ACC112 (cell line): Measurements from ENCODE around the gene CDK15.
"Not testable (repeated sequence)": the region's sequence is repeated elsewhere in the genome, so short reads cannot be mapped to it uniquely, and the experiment has no call there.

ENCODE experiments used
- H2AFZ ChIP-seq: fragments of 200-600 bp; sonication (generic); one replicate; pipeline ENCODE4 v1.6.0; 2017; ENCODE audit warnings: antibody characterized with exemption, low read length; ENCODE audit not compliant: unreplicated experiment
- H3K27ac ChIP-seq: fragments of 200-600 bp; sonication (generic); 2 replicates; pipeline ENCODE4 v1.5.1; 2014; ENCODE audit warnings: low read depth, mild to moderate bottlenecking, antibody characterized with exemption, low read length, moderate library complexity
- H3K27me3 ChIP-seq: fragments of 200-600 bp; sonication (generic); 2 replicates; pipeline ENCODE4 v1.6.1; 2014; ENCODE audit warnings: mild to moderate bottlenecking, antibody characterized with exemption, low read length, moderate library complexity, mixed read lengths; ENCODE audit not compliant: insufficient read depth
- H3K36me3 ChIP-seq: fragments of 200-600 bp; sonication (generic); 2 replicates; pipeline ENCODE4 v1.6.1; 2016; ENCODE audit warnings: mild to moderate bottlenecking, antibody characterized with exemption, low read length, moderate library complexity, mixed read lengths; ENCODE audit not compliant: insufficient read depth
- H3K4me1 ChIP-seq: fragments of 200-600 bp; sonication (generic); one replicate; pipeline ENCODE4 v1.6.1; 2016; ENCODE audit warnings: low read length, mixed read lengths; ENCODE audit not compliant: insufficient read depth, unreplicated experiment, control insufficient read depth
- H3K4me3 ChIP-seq: fragments of 200-600 bp; sonication (generic); 2 replicates; pipeline ENCODE4 v1.5.1; 2014; ENCODE audit warnings: mild to moderate bottlenecking, low read depth, low read length
- H3K79me2 ChIP-seq: fragments of 200-600 bp; sonication (generic); one replicate; pipeline ENCODE4 v1.6.0; 2016; ENCODE audit warnings: low read length; ENCODE audit not compliant: control insufficient read depth, unreplicated experiment, insufficient read depth

The CDK15 gene

DNA sequence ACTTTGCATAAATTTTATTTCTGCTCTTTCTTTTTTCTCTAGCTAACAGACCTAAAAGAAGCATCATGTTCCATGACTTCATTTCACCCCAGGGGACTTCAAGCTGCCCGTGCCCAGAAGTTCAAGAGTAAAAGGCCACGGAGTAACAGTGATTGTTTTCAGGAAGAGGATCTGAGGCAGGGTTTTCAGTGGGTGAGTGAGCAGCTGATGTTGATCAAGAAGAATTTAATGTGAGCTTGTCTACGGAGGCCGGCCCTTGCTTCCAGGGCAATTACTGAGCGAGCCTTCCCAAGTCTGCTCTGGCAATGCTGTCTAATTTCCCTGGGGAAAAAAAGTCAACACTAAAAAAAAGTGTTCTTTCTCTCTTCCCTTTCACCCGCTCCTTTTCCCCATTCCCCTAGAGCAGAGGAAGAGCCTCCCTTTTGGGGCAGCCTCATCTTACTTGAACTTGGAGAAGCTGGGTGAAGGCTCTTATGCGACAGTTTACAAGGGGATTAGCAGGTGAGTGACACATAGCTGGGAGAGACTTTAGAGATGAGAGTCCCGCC is 1.2 kb downstream of the CDK15 start:
- no peaks in the 10 kb centered on the region for H3K27me3 ChIP-seq
- H3K4me1 ChIP-seq = peaks cover 24% of the 10 kb centered on the region
- H3K27ac ChIP-seq = peak overlapping the region; percentile 72
- peak overlapping the region; percentile 67 for H3K4me3 ChIP-seq
- H2AFZ ChIP-seq = peak overlapping the region; percentile 97
- H3K36me3 ChIP-seq = no peaks in the 10 kb centered on the region
- no peaks in the 10 kb centered on the region for H3K79me2 ChIP-seq

DNA sequence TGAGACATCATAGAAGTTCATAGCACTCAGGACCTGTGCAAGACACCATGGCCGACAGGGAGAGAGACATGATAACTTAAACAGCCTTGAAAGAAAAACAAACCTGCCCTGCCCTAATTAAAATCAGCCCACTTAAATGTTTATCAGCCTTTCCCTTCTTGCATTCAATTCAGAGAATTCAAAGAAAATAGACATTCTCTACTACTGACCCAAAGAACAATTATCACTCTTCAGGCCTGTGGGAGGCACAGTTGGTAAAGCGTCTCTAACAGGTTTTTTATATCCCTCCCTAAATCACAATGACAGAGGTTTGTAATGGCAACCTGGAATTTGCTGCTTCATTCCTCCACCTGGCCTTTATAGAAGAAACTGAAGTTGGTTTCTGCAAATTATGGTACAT is 1.7 kb downstream of the CDK15 start:
- Histone ChIP-seq H3K4me1 (peaks cover 24% of the 10 kb centered on the region), H3K4me3 (peak overlapping the region; percentile 67), H3K27ac (peak overlapping the region; percentile 72), H3K27me3 (no peaks in the 10 kb centered on the region), H3K79me2 (no peaks in the 10 kb centered on the region), H3K36me3 (no peaks in the 10 kb centered on the region), H2AFZ (peak overlapping the region; percentile 97)

DNA sequence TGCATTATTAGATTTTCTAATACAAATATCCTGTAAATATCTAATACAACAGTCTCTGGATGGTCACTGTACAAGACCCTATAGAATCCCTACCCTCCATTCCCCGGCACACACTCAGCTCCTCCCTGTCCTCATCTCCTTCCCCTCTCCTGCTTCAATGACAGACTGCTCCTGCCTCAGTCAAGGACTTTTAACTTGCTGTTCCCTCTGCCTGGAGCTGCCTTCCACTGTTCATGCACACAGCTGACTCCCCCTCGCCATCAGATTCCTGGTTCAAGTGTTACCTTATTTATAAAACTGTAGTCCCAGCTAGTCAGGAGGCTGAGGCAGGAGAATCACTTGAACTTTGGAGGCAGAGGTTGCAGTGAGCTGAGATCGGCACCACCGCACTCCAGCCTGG is 3.3 kb downstream of the CDK15 start:
- no peaks in the 10 kb centered on the region for H3K79me2 ChIP-seq
- no peaks in the 10 kb centered on the region for H3K36me3 ChIP-seq
- no peak overlapping the region for H3K4me3 ChIP-seq
- peaks cover 24% of the 10 kb centered on the region for H3K4me1 ChIP-seq
- no peaks in the 10 kb centered on the region for H3K27me3 ChIP-seq
- H2AFZ ChIP-seq = no peak overlapping the region
- no peak overlapping the region for H3K27ac ChIP-seq

DNA sequence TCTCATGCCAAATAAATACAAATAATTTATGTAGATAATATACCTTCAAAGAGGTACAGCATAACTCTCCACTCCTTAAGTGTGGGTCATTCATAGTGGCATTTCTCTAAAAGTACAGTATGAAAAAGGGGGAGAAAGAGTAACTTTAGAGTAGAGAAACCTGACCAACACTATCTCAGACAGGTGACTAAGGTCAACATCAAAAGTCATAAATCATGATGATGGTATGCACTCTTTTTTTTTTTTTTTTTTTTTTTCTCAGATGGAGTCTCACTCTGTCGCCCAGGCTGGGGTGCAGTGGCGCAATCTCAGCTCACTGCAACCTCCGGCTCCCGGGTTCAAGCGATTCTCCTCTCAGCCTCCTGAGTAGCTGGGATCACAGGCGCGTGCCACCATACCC is 4.3 kb downstream of the CDK15 start:
- not testable (repeated sequence) for H3K79me2 ChIP-seq, H3K27ac ChIP-seq, H2AFZ ChIP-seq, H3K36me3 ChIP-seq, H3K4me3 ChIP-seq, H3K27me3 ChIP-seq
- H3K4me1 ChIP-seq = peaks cover 24% of the 10 kb centered on the region

DNA sequence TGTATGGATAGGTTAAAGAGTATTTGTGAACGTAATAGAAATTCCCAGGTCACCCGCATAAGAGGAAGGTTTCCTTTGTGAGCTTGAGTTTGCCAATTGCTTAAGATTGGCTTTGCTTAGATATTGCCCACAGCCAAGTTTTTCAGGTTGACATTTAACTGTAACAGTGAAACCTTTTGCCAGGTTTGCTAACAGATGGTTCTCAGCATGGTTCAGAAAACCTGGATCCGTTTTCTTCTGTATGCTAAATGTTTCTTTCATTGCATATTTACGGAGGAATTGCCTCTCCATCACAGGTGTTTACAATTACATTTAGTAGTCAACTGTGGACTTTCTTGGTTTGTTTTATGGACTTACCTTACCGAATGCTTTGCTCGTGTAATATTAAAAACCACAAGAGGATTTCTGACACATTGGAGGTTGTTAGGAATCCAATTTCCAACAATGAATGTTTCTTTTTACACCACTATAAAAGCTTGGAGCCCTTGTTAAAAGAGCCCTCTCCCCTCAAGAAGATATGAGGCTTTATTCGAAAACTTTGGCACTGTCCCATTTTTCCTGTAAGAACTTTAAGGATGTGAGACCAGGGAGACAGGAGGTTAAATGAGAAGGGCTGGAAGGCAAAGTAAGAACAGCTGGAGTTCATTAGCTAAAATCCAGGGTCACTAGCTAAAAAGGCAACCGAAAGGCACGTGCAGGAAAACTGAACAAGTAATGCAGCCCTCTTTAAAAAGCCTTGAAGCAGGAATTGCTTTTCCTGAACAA is 7.8 kb downstream of the CDK15 start:
- no peak overlapping the region for H2AFZ ChIP-seq
- H3K4me3 ChIP-seq = no peak overlapping the region
- no peaks in the 10 kb centered on the region for H3K27me3 ChIP-seq
- H3K4me1 ChIP-seq = no peaks in the 10 kb centered on the region
- H3K79me2 ChIP-seq = no peaks in the 10 kb centered on the region
- no peak overlapping the region for H3K27ac ChIP-seq
- no peaks in the 10 kb centered on the region for H3K36me3 ChIP-seq

DNA sequence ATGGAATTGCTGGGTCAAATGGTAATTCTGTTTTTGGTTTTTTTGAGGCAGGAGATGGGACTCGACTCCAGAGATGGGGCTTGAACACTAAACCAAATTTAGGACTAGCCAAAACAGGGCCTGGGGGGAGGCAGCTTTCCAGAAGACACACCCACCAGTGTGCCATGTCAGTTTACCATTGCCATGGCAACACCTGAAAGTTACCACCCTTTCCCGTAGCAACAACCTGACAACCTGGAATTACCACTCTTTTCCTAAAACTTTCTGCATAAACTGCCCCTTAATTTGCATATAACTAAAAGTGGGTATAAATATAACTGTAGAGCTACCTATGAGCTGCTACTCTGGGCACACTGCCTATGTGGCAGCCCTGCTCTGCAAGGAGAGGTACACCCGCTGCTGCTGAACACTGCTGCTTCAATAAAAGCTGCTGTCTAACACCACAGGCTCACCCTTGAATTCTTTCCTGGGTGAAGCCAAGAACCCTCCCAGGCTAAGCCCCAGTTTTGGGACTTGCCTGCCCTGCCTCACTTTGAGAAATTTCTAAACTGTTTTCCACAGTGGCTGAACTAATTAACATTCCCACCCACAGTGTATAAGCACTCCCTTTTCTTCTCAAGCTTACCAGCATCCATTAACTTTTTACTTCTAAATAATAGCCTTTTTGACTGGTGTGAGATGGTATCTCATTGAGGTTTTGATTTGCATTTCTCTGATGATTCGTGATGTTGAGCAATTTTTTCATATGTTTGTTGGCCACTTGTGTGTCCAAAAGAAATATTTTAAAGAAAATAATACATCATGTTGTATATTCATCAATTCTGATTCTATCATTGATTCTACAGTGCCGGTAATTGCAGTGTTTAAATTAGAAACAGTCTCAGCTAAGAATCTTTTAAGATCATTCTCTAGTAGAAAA is 10.6 kb downstream of the CDK15 start:
- H3K79me2 ChIP-seq = no peaks in the 10 kb centered on the region
- no peak overlapping the region for H2AFZ ChIP-seq
- H3K4me3 ChIP-seq = no peak overlapping the region
- H3K4me1 ChIP-seq = no peaks in the 10 kb centered on the region
- H3K36me3 ChIP-seq = no peaks in the 10 kb centered on the region
- no peak overlapping the region for H3K27ac ChIP-seq
- no peaks in the 10 kb centered on the region for H3K27me3 ChIP-seq

DNA sequence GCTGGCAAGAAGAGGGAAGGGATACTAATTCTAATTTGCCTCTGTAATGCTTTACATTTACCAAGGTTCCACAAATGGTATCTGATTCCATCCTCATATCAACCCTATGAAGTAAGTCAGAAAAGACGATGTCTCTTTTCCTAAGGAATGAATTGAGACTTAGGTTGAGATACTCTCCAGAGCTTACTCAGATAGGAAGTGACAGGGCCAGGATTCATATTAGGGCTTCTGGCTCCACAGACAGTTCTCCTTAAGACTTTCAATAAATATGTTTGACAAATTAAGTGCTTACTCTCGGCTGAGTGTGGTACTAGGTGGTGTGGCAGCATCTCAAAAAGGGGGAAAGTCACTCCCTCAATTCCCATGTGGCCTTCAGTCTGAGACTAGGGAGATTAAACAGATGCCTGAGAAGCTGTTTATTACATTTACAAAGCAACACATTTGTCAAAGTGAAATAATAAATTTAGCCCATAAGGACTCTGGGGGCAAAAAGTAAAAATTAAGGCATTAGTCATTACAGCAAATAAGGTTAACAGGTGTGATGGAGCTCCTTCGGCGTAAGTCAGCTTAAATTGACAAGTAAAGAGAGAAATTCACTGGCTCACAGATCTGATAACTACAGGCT is 14.2 kb downstream of the CDK15 start:
- no peaks in the 10 kb centered on the region for H3K27me3 ChIP-seq
- H3K36me3 ChIP-seq = no peaks in the 10 kb centered on the region
- no peaks in the 10 kb centered on the region for H3K79me2 ChIP-seq
- H3K27ac ChIP-seq = no peak overlapping the region
- H3K4me3 ChIP-seq = no peak overlapping the region
- no peak overlapping the region for H2AFZ ChIP-seq
- H3K4me1 ChIP-seq = no peaks in the 10 kb centered on the region

DNA sequence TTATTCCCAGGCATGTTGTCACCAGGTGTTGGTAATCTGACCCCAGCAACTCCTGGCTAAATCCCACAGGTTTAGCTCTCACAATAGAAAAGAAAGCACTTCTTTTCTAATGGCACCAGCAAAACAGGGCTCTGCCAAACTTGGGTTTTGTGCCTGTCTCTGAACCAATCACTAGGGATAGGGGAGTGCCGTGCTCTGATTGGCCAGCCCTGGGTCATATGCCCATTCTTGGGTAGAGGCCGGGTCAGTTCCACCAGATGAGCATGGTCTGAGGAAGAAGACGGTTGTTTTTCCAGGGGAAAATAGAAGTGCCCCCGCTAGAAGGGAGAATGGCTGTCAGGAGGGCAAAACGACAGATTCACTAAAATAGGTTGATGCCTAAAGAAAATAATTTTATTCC is 14.7 kb downstream of the CDK15 start:
- no peaks in the 10 kb centered on the region for H3K79me2 ChIP-seq
- no peak overlapping the region for H2AFZ ChIP-seq
- no peaks in the 10 kb centered on the region for H3K27me3 ChIP-seq
- H3K4me3 ChIP-seq = no peak overlapping the region
- H3K4me1 ChIP-seq = no peaks in the 10 kb centered on the region
- no peaks in the 10 kb centered on the region for H3K36me3 ChIP-seq
- no peak overlapping the region for H3K27ac ChIP-seq

DNA sequence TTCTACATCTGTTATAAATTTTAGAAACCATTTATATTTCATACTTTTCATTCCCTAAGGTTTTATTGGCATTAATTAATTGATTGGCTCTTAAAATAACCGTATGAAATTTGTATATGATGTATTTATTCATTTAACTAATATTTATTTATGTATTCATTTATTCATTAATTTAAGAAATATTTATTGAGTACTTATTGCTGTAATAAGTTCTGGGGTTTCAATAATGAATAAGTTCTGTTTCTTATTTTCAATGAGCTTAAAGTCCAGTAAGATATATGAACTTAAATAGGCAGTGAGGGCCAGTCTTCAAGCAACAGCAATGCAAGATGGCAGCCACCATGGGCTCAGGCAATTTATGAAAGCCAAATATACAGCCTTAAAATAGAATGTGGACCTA is 17.9 kb downstream of the CDK15 start:
- H3K27me3 ChIP-seq = no peaks in the 10 kb centered on the region
- H2AFZ ChIP-seq = no peak overlapping the region
- H3K4me1 ChIP-seq = no peaks in the 10 kb centered on the region

DNA sequence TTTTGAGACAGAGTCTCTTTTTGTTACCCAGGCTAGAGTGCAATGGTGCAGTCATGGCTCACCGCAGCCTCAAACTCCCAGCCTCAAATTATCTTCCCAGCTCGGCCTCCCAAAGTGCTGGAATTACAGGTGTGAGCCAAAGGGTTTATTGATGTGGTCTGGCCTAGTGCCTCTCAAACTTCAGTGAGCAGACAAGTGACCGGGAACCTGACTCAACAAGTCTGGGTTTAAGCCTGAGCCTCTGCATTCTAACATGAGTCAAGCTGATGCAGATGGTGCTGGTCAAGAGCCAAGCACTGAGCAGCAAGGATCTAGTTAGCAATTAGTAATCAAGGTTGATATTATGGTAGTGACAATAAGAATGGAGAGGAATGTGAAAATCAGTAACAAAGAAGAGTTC is 21.3 kb downstream of the CDK15 start:
- Histone ChIP-seq H2AFZ (no peak overlapping the region), H3K27me3 (no peaks in the 10 kb centered on the region), H3K4me3 (no peak overlapping the region), H3K79me2 (no peaks in the 10 kb centered on the region), H3K27ac (no peak overlapping the region), H3K36me3 (no peaks in the 10 kb centered on the region), H3K4me1 (no peaks in the 10 kb centered on the region)

More for the DNA sequence above, 17.9 kb downstream of the CDK15 start:
- Histone ChIP-seq H3K4me3 (no peak overlapping the region), H3K79me2 (no peaks in the 10 kb centered on the region), H3K36me3 (no peaks in the 10 kb centered on the region), H3K27ac (no peak overlapping the region)
